GM12878 (cell line): ENCODE results near the gene TMEM132D.

Source experiments
- CEBPZ ChIP-seq: fragments of 150-350 bp; IDR thresholded peaks from 2 replicates; pipeline ENCODE4 v1.6.1; 2016; ENCODE audit warnings: low read depth, low read length
- NRF1 ChIP-seq: conservative IDR thresholded peaks from 2 replicates; pipeline ENCODE4 v1.6.1; 2011; ENCODE audit warnings: mild to moderate bottlenecking, low read depth, low read length, improper control_type of control experiment
- POLR2A ChIP-seq: IDR thresholded peaks from 2 replicates; pipeline ENCODE4 v1.6.1; 2011; ENCODE audit warnings: low read depth, mild to moderate bottlenecking, low read length
- RB1 ChIP-seq: fragments of 450-650 bp; formaldehyde crosslinking; IDR thresholded peaks from 2 replicates; pipeline ENCODE4 v1.6.1; 2017; ENCODE audit warnings: mild to moderate bottlenecking, borderline replicate concordance
- RFX5 ChIP-seq: IDR thresholded peaks from 2 replicates; pipeline ENCODE4 v1.6.1; 2011; ENCODE audit warnings: low read depth, low read length, improper control_type of control experiment
- ZNF207 ChIP-seq: fragments of 450-650 bp; IDR thresholded peaks from 2 replicates; pipeline ENCODE4 v1.6.1; 2014; ENCODE audit warnings: antibody characterized with exemption, mild to moderate bottlenecking, borderline replicate concordance
- TF ChIP-seq, protein P1 (sequence below), 3 experiments: IDR thresholded peaks in 2 of 3; conservative IDR thresholded peaks in 1 of 3; 2 replicates each; pipeline ENCODE4 v1.5.1; 2011; ENCODE audit warnings: low read depth in 3 of 3, low read length in 3 of 3, mild to moderate bottlenecking in 3 of 3, control low read depth in 2 of 3, moderate library complexity in 2 of 3, inconsistent platforms in 1 of 3, mixed read lengths in 1 of 3; ENCODE audit not compliant: control insufficient read depth in 2 of 3, insufficient read depth in 1 of 3; ENCODE audit errors: extremely low read depth in 1 of 3
- TF ChIP-seq, protein P2 (sequence below): IDR thresholded peaks from 2 replicates; pipeline ENCODE4 v1.6.1; 2011; ENCODE audit warnings: low read depth, mild to moderate bottlenecking, low read length, moderate library complexity, borderline replicate concordance; ENCODE audit errors: extremely low read depth
- TF ChIP-seq, protein P3 (sequence below): IDR thresholded peaks from 2 replicates; pipeline ENCODE4 v1.6.1; 2012; ENCODE audit warnings: low read length, inconsistent platforms

- TF ChIP-seq, protein P1, sequence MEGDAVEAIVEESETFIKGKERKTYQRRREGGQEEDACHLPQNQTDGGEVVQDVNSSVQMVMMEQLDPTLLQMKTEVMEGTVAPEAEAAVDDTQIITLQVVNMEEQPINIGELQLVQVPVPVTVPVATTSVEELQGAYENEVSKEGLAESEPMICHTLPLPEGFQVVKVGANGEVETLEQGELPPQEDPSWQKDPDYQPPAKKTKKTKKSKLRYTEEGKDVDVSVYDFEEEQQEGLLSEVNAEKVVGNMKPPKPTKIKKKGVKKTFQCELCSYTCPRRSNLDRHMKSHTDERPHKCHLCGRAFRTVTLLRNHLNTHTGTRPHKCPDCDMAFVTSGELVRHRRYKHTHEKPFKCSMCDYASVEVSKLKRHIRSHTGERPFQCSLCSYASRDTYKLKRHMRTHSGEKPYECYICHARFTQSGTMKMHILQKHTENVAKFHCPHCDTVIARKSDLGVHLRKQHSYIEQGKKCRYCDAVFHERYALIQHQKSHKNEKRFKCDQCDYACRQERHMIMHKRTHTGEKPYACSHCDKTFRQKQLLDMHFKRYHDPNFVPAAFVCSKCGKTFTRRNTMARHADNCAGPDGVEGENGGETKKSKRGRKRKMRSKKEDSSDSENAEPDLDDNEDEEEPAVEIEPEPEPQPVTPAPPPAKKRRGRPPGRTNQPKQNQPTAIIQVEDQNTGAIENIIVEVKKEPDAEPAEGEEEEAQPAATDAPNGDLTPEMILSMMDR (IDR thresholded peaks at IDR 0.05 in 2 of 3, conservative IDR thresholded peaks at IDR 0.05 in 1 of 3; ENCODE audit: control insufficient read depth in 2 of 3, extremely low read depth in 1 of 3, insufficient read depth in 1 of 3, low read depth in 3 of 3, low read length in 3 of 3), result peak; percentile 19 to 63 (median 52)
- TF ChIP-seq POLR2A, result no peak
- no peak for TF ChIP-seq RB1
- no peak for TF ChIP-seq NRF1
- no peak for TF ChIP-seq RFX5
- TF ChIP-seq ZNF207, result no peak
- TF ChIP-seq CEBPZ, result no peak
- TF ChIP-seq, protein P2, sequence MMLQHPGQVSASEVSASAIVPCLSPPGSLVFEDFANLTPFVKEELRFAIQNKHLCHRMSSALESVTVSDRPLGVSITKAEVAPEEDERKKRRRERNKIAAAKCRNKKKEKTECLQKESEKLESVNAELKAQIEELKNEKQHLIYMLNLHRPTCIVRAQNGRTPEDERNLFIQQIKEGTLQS, result no peak
- TF ChIP-seq, protein P3, sequence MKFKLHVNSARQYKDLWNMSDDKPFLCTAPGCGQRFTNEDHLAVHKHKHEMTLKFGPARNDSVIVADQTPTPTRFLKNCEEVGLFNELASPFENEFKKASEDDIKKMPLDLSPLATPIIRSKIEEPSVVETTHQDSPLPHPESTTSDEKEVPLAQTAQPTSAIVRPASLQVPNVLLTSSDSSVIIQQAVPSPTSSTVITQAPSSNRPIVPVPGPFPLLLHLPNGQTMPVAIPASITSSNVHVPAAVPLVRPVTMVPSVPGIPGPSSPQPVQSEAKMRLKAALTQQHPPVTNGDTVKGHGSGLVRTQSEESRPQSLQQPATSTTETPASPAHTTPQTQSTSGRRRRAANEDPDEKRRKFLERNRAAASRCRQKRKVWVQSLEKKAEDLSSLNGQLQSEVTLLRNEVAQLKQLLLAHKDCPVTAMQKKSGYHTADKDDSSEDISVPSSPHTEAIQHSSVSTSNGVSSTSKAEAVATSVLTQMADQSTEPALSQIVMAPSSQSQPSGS, result no peak
Measured at GRCh38 chr12:129193263-129193871, 710.5 kb downstream of the TMEM132D start.
